Mesothelial cell of epicardium (in vitro differentiated cells): ENCODE data around the gene RPS27L. TPM values are rescaled to one million over a fixed set of nuclear protein-coding genes. Genes with fewer than 3 reads are reported as not detected.

Experiments used
- DNase-seq, 2 experiments: peaks; one replicate each; pipeline ENCODE4 v3.0.0; 2021; ENCODE audit warnings: low spot score in 2 of 2; ENCODE audit not compliant: unreplicated experiment in 2 of 2
- H3K27ac Mint-ChIP-seq: 2 replicates; pipeline ENCODE4 v1.8.0; 2021; ENCODE audit warnings: mixed read lengths
- H3K27me3 Mint-ChIP-seq: 2 replicates; pipeline ENCODE4 v1.8.0; 2021; ENCODE audit warnings: low read depth, mixed read lengths
- H3K36me3 Mint-ChIP-seq: 2 replicates; pipeline ENCODE4 v1.8.0; 2021; ENCODE audit warnings: mixed read lengths
- H3K4me1 Mint-ChIP-seq: 2 replicates; pipeline ENCODE4 v1.8.0; 2021; ENCODE audit warnings: mixed read lengths
- H3K4me3 Mint-ChIP-seq: 2 replicates; pipeline ENCODE4 v1.8.0; 2021; ENCODE audit warnings: mild to moderate bottlenecking, moderate library complexity, mixed read lengths
- H3K9me3 Mint-ChIP-seq: 2 replicates; pipeline ENCODE4 v1.8.0; 2021; ENCODE audit warnings: mixed read lengths
- CTCF ChIP-seq: fragments of 200-600 bp; sonication (generic); IDR thresholded peaks from one replicate; pipeline ENCODE4 v1.5.0; 2021; ENCODE audit warnings: antibody characterized with exemption; ENCODE audit not compliant: unreplicated experiment
- total RNA-seq: library from RNA; stranded (reverse); gene quantifications from 3 replicates; pipeline ENCODE4 v1.2.1, GENCODE V29; 2021

Gene RPS27L
- total RNA-seq, 1 donor from 2014 or later, result 130 TPM

- no peak for TF ChIP-seq CTCF
- Mint-ChIP-seq H3K4me3 (peak within 1 kb of the TSS; percentile 93), H3K27me3 (no peaks in the 10 kb centered on the region), H3K36me3 (no peaks in the 10 kb centered on the region), H3K27ac (peak within 1 kb of the TSS; percentile 97), H3K9me3 (no peaks in the 10 kb centered on the region), H3K4me1 (peaks cover 26% of the 10 kb centered on the region)
- DNase-seq, result peak; percentile 98 to 100
Observed at GRCh38 chr15:63188926-63189871, 31.9 kb upstream of the RPS27L start, which contains the start of gene RAB8B. Gene RAB8B, plus strand, starts transcription at chr15:63189606. Its CDS starts 19 bp downstream, at chr15:63189625.

GRCh38 chr15:63188247-63188925 is 31.1 kb upstream of the RPS27L start:
- H3K27me3 Mint-ChIP-seq, result no peaks in the 10 kb centered on the region
- peaks cover 22% of the 10 kb centered on the region for H3K4me1 Mint-ChIP-seq
- no peak for DNase-seq
- no peaks in the 10 kb centered on the region for H3K36me3 Mint-ChIP-seq
- peak overlapping the region; percentile 97 for H3K27ac Mint-ChIP-seq
- no peak for TF ChIP-seq CTCF
- H3K9me3 Mint-ChIP-seq, result no peaks in the 10 kb centered on the region
- H3K4me3 Mint-ChIP-seq, result peak overlapping the region; percentile 93

GRCh38 chr15:63187589-63188226 is 30.4 kb upstream of the RPS27L start:
- TF ChIP-seq CTCF, result no peak
- H3K27ac Mint-ChIP-seq, result no peak overlapping the region

GRCh38 chr15:63186065-63186464 is 28.8 kb upstream of the RPS27L start:
- DNase-seq, result no peak
- TF ChIP-seq CTCF, result no peak
- Mint-ChIP-seq H3K4me3 (no peak overlapping the region), H3K36me3 (no peaks in the 10 kb centered on the region), H3K27me3 (no peaks in the 10 kb centered on the region), H3K9me3 (no peaks in the 10 kb centered on the region), H3K27ac (no peak overlapping the region), H3K4me1 (peaks cover 18% of the 10 kb centered on the region)

More at GRCh38 chr15:63187589-63188226, 30.4 kb upstream of the RPS27L start:
- Mint-ChIP-seq H3K9me3 (no peaks in the 10 kb centered on the region), H3K4me3 (no peak overlapping the region), H3K27me3 (no peaks in the 10 kb centered on the region), H3K4me1 (peaks cover 22% of the 10 kb centered on the region), H3K36me3 (no peaks in the 10 kb centered on the region)
- no peak for DNase-seq

- no peak overlapping the region for H3K4me3 Mint-ChIP-seq
- H3K27ac Mint-ChIP-seq, result no peak overlapping the region
- no peaks in the 10 kb centered on the region for H3K36me3 Mint-ChIP-seq
- H3K4me1 Mint-ChIP-seq, result peaks cover 11% of the 10 kb centered on the region
- H3K9me3 Mint-ChIP-seq, result no peaks in the 10 kb centered on the region
- H3K27me3 Mint-ChIP-seq, result no peaks in the 10 kb centered on the region
- DNase-seq, result no peak
- TF ChIP-seq CTCF, result no peak
Observed at GRCh38 chr15:63185206-63185605, 27.9 kb upstream of the RPS27L start.
